Skeletal muscle satellite cell (primary cell): ENCODE measurements around the gene PPP2R2D. TPM values are rescaled to one million over a fixed set of nuclear protein-coding genes. Genes with fewer than 3 reads are reported as not detected.
A peak's percentile ranks its signal among the peaks of the same experiment; 100 is the strongest.

Experiments
- H3K27me3 ChIP-seq: 2 replicates; pipeline ENCODE4 v1.7.0; 2013; ENCODE audit warnings: low read length; ENCODE audit not compliant: control insufficient read depth, insufficient read depth
- H3K36me3 ChIP-seq: 2 replicates; pipeline ENCODE4 v1.7.0; 2013; ENCODE audit warnings: mild to moderate bottlenecking, control low read depth, low read length; ENCODE audit not compliant: insufficient read depth
- H3K4me1 ChIP-seq: 2 replicates; pipeline ENCODE4 v1.7.0; 2013; ENCODE audit warnings: low read length; ENCODE audit not compliant: control insufficient read depth, insufficient read depth
- H3K4me2 ChIP-seq: 2 replicates; pipeline ENCODE4 v1.7.0; 2013; ENCODE audit warnings: mild to moderate bottlenecking, low read length
- H3K4me3 ChIP-seq: 2 replicates; pipeline ENCODE4 v1.7.0; 2013; ENCODE audit warnings: low read length
- H3K9ac ChIP-seq: 2 replicates; pipeline ENCODE4 v1.7.0; 2013; ENCODE audit warnings: mild to moderate bottlenecking, low read depth, low read length, moderate library complexity
- H3K9me3 ChIP-seq: replicated peaks from 2 replicates; pipeline ENCODE4 v1.7.0; 2013; ENCODE audit warnings: mild to moderate bottlenecking, control low read depth, low read length
- total RNA-seq: library from RNA; depleted of rRNA; stranded (reverse); fragments of >200 nt; gene quantifications from 2 replicates; pipeline ENCODE4 v1.2.3, GENCODE V29; 2012; rRNA removed

Gene PPP2R2D
- 21.8 and 22.5 TPM in 2 replicates for total RNA-seq

DNA sequence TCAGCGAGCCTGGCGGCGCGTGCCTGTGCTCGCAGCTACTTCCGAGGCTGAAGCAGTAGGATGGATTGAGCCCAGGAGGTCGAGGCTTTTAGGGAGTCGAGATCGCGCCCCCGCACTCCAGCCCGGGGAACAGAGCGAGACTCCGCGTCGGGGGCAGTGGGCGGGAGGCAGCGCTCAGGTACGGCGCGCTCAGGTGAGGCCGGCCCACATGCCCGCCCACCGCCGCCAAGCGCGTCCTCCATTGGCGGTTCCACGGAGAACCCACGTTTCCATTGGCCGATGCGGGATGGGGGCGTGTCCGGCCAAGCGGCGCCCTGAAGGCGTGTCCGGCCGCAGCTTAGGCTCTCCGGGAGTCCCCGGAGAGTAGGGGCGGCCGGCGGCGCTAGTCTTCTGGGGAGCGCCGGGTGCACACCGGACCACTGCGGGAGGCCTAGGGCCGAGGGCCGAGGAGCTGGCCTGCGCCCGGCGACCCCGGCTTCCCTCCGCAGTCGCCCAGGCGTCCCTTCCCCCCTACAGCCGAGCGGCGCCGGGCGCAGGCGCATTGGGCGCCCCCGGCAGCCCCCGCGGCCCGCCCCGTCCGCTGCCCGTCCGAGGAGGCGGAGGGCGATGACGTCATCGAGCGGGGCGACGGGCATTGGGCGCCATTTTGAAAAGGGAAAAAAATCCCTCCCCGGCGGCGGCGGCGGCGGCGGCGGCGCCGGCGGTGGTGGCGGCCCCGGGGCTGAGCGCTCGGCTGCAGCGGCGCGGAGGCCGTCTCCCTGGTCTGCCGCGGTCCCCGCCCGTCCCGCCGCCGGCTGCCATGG is at the start of gene PPP2R2D:
TSS of gene PPP2R2D (plus strand) at position 659 of the 803 bp plus-strand sequence. CDS start at position 800, 141 bp downstream.
- Histone ChIP-seq H3K36me3 (peaks cover 5% of the 10 kb centered on the region), H3K9me3 (no peaks in the 10 kb centered on the region), H3K9ac (peak within 1 kb of the TSS; percentile 85), H3K27me3 (peaks cover 27% of the 10 kb centered on the region), H3K4me1 (peaks cover 25% of the 10 kb centered on the region), H3K4me3 (peak within 1 kb of the TSS; percentile 99), H3K4me2 (peak within 1 kb of the TSS; percentile 100)

DNA sequence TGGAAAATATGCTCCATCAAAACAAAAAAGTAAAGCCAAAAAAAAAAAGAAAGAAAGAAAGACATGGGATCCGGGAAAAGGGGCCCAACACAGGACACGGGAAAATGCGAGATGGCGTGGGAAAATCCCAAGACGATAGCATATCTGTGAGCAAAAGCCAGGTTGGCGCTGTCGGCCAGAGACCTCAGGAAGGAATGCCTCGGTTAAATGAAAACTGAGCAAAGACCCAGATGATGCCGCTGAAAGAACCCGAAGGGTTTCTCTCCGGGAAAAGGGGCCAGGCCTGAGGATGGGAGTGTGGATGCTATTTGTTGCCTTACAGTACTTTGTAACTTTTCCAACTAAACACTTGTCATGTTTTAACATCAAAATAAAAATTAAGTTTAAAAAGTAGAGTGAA is 49.5 kb upstream of the PPP2R2D start:
- H3K36me3 ChIP-seq, result no peaks in the 10 kb centered on the region
- no peak overlapping the region for H3K9ac ChIP-seq
- H3K4me3 ChIP-seq, result no peak overlapping the region
- peaks cover 5% of the 10 kb centered on the region for H3K9me3 ChIP-seq
- H3K4me2 ChIP-seq, result no peak overlapping the region
- no peaks in the 10 kb centered on the region for H3K27me3 ChIP-seq
- no peaks in the 10 kb centered on the region for H3K4me1 ChIP-seq

DNA sequence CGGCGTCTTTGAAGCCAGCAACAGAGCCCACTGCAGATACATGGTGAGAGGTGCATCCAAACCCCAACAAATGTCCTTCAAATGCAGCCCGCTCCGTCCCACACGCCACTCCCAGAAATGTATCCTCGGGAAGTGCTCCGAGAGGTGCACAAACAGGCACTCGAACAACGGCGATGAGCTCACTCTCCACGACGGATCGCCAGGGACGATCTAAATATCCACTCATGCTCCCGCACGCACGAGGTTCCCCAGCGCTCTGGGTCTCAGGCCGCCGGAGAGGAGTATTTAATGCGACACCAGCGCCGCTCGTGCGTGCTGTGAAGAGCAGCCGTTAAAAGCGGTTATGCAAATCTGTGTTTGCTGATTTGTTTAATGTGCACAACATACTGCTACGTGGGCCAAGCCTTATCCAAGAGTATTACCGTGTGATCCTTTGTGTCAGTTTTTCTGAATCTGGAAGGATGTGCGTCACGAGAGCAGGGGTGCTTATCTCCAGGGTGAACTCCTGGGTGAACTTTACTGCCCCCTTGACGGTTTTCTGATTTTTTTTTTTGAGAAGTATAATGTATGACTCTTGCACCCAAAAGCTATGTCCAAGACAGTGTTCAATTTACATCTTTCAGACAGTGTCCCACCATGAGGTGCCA is 48.5 kb upstream of the PPP2R2D start:
- Histone ChIP-seq H3K27me3 (no peaks in the 10 kb centered on the region), H3K4me3 (no peak overlapping the region), H3K36me3 (no peaks in the 10 kb centered on the region), H3K4me2 (no peak overlapping the region), H3K9ac (no peak overlapping the region), H3K9me3 (peaks cover 5% of the 10 kb centered on the region), H3K4me1 (no peaks in the 10 kb centered on the region)

DNA sequence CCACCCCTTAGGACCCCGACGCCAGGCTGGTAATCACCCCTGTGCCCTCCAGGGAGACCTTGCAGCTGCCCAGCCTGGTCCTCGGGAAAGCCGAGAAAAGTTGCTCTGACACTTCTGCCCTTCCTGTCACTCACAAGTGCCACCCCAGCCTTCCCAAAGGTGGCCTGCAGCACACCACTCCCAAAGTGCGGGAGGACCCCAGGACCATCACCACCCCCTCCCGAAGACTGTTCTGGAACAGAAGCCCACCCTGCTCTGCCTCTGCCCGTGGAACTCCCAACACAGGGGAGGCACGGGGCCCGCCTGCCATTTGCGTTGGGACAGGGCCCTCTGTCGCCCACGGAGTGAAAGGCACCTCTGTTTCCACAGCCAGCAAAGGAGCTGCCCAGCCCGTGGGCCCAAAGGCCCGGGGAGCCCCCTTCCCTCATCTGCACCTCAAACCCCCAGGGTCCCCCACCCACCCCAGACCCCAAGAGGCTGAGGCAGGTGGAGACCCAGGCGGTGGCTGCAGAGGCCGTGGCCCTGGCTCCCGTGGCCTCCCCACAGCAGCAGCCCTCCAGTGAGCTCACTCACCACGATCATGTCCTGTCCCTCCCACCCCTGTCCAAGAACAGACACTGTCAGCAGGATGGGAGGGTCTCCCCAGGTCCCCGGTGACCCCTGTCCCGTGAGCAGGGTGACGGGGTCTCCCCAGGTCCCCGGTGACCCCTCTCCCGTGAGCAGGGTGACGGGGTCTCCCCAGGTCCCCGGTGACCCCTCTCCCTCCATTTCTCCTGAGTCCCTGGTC is 47.8 kb upstream of the PPP2R2D start:
- Histone ChIP-seq H3K4me2 (no peak overlapping the region), H3K27me3 (no peaks in the 10 kb centered on the region), H3K9ac (no peak overlapping the region), H3K9me3 (peaks cover 5% of the 10 kb centered on the region), H3K36me3 (no peaks in the 10 kb centered on the region), H3K4me3 (no peak overlapping the region), H3K4me1 (no peaks in the 10 kb centered on the region)

DNA sequence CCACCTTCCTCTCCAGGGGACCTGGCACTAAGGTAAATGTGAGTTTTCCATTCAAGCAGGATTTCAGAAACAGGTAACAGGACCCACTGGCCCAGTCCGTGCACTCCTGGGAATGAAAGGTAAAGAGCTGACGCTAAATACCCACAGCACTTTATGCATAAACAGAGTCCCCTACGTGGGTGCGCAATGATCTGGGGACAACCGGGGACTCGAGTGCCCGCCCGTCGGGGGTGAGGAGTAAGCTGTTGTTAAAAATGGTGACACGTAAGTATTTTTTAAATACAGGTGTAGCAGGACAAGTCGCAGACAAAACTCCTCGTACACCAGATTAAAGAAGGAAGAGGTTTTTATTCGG is 47.2 kb upstream of the PPP2R2D start:
- peaks cover 5% of the 10 kb centered on the region for H3K9me3 ChIP-seq
- H3K36me3 ChIP-seq, result no peaks in the 10 kb centered on the region
- H3K4me1 ChIP-seq, result no peaks in the 10 kb centered on the region
- H3K9ac ChIP-seq, result no peak overlapping the region
- H3K4me3 ChIP-seq, result no peak overlapping the region
- H3K27me3 ChIP-seq, result no peaks in the 10 kb centered on the region
- no peak overlapping the region for H3K4me2 ChIP-seq

DNA sequence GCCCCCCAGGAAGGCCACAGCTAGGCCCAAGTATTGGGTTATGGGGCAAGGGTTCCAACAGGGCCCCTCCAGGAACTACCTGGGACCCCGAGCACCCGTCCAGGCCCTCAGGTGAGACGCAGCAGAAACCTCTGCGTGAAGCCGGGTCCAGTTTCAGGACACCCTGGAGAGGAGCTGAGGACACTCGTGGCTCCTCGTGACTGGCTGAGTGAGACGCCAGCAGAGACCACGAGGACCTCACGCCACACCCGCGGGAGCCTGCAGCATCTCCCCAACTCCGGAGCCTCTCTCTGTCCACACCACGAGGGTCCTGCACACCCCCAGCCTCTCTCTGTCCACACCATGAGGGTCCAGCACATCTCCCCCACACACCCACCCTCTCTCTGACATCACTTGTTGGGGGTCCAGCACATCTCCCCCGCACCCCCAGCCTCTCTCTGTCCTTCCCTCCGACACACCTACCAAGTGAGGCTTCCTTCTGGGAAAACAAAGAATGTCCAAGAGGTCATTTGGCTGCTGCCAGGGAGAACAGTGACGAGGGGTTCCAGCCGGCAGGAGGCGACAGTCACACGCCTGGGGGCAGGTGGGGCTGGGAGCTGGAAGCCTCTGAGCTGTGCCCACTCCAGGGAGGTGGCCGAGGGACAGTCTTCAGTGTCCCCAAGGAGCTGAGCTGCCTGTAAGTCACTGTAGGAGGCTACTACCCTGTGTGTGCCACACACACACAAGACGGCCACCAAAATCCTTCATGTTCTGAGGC is 46.1 kb upstream of the PPP2R2D start:
- Histone ChIP-seq H3K36me3 (no peaks in the 10 kb centered on the region), H3K4me2 (no peak overlapping the region), H3K4me3 (no peak overlapping the region), H3K27me3 (no peaks in the 10 kb centered on the region), H3K9ac (no peak overlapping the region), H3K4me1 (no peaks in the 10 kb centered on the region), H3K9me3 (peaks cover 8% of the 10 kb centered on the region)

DNA sequence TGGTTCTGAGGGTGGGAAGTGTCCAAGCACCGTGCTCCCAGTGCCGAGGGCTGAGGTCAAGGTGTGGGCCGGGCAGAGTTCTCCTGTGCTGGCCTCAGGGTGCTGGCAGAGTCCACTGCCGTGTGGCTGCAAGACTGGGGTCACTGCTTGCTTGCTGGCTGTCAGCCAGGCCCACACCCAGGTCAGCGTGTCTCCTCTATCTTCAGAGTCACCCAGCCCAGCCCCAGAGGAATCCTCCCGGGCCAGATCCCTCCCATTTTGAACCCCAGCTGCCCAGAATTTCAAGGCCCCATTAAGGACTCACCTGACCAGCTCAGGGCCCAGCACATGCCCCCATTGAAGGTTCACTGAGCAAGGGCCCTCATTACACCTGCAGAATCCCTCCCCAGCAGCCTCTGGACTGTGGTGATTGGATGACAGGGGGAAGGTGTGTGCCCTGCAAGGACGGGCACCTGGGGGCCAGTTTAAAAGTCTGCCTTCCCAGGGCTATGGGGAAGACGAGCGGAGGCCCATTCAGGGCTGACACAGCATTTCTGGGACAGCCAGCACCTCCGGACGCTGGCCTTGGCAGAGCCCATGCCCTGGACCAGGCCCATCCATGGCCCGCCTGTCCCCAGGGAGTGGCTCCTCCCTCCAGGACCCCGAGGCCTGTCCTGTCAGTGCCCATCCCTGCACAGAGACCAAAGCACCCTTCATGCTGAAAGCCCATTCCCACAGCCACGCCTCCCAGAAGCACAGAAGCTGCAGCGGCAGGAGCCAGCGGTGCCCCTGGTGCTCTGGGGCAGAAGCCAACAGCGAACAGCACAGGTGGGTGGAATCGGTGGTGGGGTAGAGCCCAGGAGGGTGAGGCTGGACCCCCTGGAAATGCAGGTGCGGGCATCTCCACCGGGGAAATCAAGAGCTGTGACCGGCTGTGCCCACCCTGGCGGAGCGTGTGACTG is 45.1 kb upstream of the PPP2R2D start:
- no peaks in the 10 kb centered on the region for H3K4me1 ChIP-seq
- H3K9ac ChIP-seq, result no peak overlapping the region
- peaks cover 8% of the 10 kb centered on the region for H3K9me3 ChIP-seq
- no peak overlapping the region for H3K4me2 ChIP-seq
- no peaks in the 10 kb centered on the region for H3K27me3 ChIP-seq
- no peaks in the 10 kb centered on the region for H3K36me3 ChIP-seq
- no peak overlapping the region for H3K4me3 ChIP-seq

DNA sequence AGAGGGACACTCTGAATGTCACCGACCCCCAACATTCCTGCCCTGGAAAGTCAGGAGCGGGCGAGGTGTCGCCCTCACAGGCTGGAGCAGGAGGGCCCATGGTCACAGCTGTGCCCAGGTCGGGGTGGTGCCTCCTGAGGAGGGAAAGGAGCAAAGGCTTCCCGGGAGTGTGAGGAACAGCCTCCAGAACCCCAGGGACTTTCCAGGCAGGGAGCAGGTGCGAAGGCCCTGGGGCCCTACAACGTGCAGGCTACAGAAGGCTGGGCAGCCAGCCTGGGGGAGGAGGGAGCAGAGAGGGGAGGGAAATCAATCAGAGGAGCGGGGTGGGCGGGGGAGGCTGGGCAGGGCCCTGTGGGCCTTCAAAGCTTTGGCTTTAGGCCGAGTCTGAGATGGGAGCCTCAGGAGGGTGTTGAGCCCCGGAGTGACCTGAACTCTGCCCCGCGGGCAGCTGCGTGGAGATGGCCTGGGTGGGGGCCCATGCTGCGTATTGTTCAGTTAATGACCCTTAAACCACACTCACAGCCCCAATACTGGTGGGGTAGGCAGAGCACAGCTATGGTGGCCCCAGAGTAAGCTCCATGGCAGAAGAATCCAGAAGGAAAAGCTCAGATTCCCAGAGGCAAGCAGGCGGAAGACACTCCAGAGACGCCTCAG is 44.2 kb upstream of the PPP2R2D start:
- Histone ChIP-seq H3K4me3 (no peak overlapping the region), H3K27me3 (no peaks in the 10 kb centered on the region), H3K9ac (no peak overlapping the region), H3K4me2 (no peak overlapping the region), H3K36me3 (no peaks in the 10 kb centered on the region), H3K4me1 (no peaks in the 10 kb centered on the region), H3K9me3 (peaks cover 8% of the 10 kb centered on the region)

DNA sequence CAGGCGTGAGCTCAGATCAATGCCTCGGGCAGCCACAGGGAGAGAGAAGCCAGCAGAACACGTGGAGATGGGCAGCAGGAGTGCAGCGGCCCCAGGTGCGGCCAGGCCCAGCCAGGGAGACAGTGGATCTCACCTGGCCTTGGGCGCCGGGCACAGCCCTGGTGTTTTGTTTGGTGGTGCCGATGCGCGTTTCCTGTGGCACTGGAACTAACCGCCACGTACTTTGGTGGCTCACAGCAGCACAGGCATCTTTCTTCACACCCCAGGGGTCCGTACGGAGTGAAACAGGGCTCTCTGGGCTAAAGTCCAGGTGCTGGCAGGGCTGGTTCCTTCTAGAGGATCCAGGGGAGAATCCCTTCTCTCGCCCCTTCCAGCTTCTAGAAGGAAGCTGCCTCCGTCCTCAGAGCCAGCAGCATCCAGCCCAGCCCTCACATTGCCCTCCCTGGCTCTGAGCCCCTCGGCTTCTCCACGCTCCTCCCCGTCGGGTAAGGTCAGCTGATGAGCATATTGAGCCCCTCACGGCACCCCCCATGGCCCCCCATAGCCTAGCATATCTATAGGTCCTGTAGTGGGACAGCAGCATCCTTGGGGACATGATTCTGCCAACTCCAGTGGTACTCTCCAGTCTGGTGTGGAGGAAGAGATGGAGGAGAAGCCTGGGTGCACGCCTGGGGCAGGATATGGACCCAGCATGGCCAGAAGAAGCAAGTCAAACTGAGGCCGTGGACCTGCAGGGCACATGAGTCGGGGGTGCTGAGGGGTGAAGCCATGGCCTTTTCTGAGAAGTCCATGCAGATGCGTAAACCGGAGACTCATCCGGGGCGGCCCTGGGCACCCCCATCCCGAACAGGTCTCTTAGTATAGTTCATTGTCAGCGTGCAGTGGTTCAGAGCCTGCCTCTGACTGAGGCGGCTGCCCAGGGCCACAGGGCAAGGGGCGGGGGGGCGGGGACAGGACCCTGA is 43.4 kb upstream of the PPP2R2D start:
- H3K9me3 ChIP-seq, result peaks cover 8% of the 10 kb centered on the region

More for the DNA sequence above, 43.4 kb upstream of the PPP2R2D start:
- Histone ChIP-seq H3K4me3 (no peak overlapping the region), H3K36me3 (no peaks in the 10 kb centered on the region), H3K9ac (no peak overlapping the region), H3K27me3 (no peaks in the 10 kb centered on the region), H3K4me2 (no peak overlapping the region), H3K4me1 (no peaks in the 10 kb centered on the region)
